ENCODE data around the gene MIOX.
A peak's percentile ranks its signal among the peaks of the same experiment; 100 is the strongest.

The MIOX gene

DNA sequence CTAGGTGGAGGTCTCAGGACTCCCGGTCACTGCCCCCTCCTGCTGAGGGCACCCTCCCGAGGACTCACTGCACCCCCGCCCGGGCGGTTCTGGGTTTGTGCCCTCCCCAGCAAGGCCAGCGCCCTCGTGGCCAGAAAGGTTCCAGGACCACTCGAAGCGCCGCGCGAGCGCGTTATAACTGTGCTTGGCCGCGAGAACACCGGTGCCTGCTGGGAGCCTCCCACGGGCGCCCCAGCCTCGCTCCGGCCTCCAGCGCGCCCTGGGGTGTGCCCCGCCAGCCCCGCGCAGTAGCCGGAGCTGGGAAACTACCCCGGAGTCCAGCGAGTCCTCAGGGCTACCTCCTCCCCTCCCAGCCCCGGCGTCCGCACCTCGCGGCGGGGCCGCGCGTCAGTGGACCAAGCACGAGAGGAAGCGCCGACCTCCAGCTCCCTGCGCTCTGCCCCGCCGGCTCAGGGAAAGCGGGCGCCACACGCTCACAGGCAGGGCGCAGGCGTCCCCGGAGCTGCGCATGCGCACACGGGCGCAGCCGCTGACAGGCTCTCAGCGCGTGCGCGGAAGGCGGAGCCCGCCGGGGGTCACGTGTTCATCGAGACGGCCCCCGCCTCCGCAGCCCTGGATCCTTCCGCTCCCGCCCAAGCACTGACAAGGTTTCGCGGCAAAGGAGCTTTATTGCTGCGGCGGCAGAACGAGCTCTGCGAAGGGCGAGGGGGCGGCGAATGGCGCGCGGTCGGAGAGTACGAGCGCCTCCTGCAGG, 38.6 kb downstream of the MIOX start, which contains the start of gene SCO2:
Gene SCO2 (minus strand): TSS at position 495 of the 754 bp plus-strand sequence. CDS start 1,187 bp downstream, outside the sequence.
- TF ChIP-seq, protein P1, sequence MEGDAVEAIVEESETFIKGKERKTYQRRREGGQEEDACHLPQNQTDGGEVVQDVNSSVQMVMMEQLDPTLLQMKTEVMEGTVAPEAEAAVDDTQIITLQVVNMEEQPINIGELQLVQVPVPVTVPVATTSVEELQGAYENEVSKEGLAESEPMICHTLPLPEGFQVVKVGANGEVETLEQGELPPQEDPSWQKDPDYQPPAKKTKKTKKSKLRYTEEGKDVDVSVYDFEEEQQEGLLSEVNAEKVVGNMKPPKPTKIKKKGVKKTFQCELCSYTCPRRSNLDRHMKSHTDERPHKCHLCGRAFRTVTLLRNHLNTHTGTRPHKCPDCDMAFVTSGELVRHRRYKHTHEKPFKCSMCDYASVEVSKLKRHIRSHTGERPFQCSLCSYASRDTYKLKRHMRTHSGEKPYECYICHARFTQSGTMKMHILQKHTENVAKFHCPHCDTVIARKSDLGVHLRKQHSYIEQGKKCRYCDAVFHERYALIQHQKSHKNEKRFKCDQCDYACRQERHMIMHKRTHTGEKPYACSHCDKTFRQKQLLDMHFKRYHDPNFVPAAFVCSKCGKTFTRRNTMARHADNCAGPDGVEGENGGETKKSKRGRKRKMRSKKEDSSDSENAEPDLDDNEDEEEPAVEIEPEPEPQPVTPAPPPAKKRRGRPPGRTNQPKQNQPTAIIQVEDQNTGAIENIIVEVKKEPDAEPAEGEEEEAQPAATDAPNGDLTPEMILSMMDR (IDR thresholded peaks at IDR 0.05; ENCODE audit: low read depth, low read length, missing control alignments): peak; percentile 60
- peak within 1 kb of the TSS; percentile 65 for H3K4me3 ChIP-seq (ENCODE audit: low read depth, low read length)
- in situ Hi-C loops (cut with HindIII; ENCODE audit: low sequenced_read_pairs): no loop called here
- peak; percentile 91 for DNase-seq (ENCODE audit: low read depth)

DNA sequence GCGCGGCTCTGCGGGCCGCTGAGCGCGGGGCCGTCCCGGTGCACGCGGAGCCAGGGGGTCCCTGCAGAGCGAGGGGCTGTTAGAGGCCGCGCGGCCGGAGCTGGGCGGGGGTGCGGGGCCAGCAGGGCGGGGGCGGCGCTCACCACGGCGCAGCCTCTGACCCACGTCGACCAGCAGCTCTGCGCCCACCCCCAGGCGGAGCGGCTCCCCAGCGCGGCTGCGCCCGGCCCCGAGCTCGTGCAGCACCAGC, 39.1 kb downstream of the MIOX start:
- in situ Hi-C loops (cut with HindIII; ENCODE audit: low sequenced_read_pairs): no loop called here
- TF ChIP-seq, protein P1 (IDR thresholded peaks at IDR 0.05; ENCODE audit: low read depth, low read length, missing control alignments): no peak
- no peak for DNase-seq (ENCODE audit: low read depth)
- H3K4me3 ChIP-seq (ENCODE audit: low read depth, low read length): peak overlapping the region; percentile 65

DNA sequence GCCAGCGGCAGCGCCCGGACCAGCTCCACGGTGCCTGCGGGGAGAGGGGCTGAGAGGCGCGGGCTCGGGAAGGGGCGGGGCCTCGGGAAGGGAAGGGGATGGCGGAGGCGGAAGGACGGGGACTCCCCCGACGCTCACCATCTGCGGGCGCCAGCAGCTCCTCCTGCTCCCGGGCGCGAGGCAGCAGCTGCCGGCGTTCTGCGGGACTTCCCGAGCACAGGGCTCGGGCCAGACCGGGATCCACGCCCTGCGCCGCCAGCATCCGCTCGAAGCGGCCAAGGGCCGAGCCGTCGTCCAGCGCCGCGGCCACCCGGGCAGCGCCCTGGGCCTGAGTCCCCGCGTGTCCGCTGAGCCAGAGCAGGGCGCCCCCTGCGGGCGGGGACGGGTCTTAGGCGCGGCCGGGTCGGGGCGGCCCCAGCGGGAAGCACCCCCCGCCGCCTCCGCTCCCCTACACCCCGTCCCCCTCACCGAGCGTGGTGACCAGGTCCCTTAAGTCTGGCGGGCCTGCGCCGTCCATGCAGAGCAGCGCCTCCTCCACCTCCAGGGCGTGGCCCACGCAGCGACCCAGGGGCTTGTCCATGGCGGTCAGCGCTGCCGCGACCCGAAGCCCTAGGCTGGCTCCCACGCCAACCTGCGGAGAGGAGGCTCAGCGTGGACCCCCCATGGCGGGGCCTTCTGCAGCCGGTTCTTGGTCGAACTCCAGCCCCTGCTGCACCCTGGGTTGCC, 39.6 kb downstream of the MIOX start:
- H3K4me3 ChIP-seq (ENCODE audit: low read depth, low read length): peak overlapping the region; percentile 65
- peak; percentile 19 for DNase-seq (ENCODE audit: low read depth)
- in situ Hi-C loops (cut with HindIII; ENCODE audit: low sequenced_read_pairs): no loop called here
- TF ChIP-seq, protein P1 (IDR thresholded peaks at IDR 0.05; ENCODE audit: low read depth, low read length, missing control alignments): peak; percentile 34

DNA sequence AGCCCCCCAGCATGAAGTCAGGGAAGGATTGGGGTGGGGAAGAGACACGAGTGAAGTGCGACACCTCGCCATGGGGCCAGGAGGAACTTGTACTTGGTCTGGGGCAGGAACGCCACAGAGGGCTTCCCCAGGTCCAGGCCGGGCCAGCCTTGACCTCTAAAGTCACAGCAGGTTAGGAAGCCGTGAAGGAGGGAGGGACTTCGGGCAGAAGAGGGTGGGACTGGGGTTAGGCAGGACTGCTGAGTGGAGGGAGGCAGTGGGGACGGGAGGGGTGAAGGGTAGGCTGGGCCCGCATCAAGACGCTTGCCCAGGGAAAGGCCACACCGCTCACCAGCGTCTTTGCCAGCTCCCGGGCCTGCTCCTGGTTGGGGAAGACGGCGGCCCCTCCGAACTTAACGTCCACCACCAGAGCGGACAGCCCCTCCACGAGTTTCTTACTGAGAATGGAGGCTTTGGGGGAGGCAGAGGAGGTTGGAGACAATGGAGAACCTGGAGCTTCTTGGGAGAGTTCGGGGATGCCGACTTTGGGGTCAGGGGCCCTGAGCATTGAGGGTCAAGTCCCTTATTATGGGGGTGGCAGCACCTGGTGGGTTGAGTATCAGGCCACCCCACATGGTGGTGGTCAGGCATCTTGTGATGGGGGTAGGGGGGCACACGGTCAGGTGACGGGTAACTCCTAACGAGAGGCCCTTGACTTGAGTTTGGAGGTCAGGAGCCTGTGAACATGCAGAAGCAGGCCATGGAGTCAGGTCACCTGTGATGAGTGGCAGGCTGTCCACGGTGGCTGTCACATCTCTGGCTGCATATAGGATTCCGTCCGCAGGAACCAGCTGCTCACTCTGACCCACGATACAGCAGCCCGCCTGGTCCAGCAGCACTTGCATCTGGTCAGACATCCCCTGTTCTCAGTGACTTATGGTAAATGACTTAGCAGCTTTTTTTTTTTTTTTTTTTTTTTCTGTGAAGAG, 40.5 kb downstream of the MIOX start:
- in situ Hi-C loops (cut with HindIII; ENCODE audit: low sequenced_read_pairs): no loop called here
- TF ChIP-seq, protein P1 (IDR thresholded peaks at IDR 0.05; ENCODE audit: low read depth, low read length, missing control alignments): no peak
- DNase-seq (ENCODE audit: low read depth): no peak
- peak overlapping the region; percentile 65 for H3K4me3 ChIP-seq (ENCODE audit: low read depth, low read length)

DNA sequence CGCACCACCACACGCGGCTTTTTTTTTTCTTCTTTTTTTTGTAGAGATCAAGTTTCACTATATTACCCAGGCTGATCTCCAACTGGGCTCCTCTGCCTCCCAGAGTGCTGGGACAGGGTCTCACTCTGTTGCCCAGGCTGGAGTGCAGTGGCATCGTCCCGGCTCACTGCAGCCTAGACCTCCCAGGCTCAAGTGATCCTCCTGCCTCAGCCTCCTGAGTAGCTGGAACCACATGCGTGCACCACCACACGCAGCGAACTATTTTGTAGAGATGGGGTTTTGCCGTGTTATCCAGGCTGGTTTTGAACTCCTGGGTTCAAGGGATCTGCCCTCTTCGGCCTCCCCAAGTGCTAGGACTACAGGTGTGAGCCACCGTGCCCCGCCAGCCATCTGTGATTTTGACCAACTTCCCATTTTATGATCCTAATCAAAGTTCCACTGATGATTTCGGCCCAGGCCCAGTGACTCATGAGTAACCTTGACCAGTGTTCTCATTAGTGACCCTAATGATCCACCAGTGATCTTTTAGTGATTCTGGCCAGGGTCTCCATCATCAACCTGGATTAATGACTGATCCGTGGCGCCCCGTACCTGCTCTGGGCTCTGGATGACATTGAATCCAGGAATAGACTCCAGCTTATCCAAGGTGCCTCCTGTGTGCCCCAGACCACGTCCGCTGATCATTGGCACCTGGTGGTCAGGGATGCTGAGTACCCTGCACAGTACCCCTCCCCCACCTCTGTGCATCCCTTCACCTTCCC, 41.4 kb downstream of the MIOX start:
- no peak overlapping the region for H3K4me3 ChIP-seq (ENCODE audit: low read depth, low read length)
- no peak for DNase-seq (ENCODE audit: low read depth)
- TF ChIP-seq, protein P1 (IDR thresholded peaks at IDR 0.05; ENCODE audit: low read depth, low read length, missing control alignments): no peak
- in situ Hi-C loops (cut with HindIII; ENCODE audit: low sequenced_read_pairs): no loop called here

All from astrocyte of the cerebellum (primary cell).